ES-I3 (cell line): ENCODE data around the gene HLA-DOA.

Source experiments
- H3K36me3 ChIP-seq: 2 replicates; pipeline ENCODE4 v1.6.1; 2013; ENCODE audit warnings: mild to moderate bottlenecking, low read length, control low read depth, moderate library complexity; ENCODE audit not compliant: insufficient read depth
- H3K4me1 ChIP-seq: 2 replicates; pipeline ENCODE4 v1.6.1; 2013; ENCODE audit warnings: mild to moderate bottlenecking, control low read depth, low read length; ENCODE audit not compliant: insufficient read depth
- H3K9ac ChIP-seq: 2 replicates; pipeline ENCODE4 v1.6.1; 2013; ENCODE audit warnings: low read depth, mild to moderate bottlenecking, low read length, moderate library complexity
- H3K9me3 ChIP-seq: 2 replicates; pipeline ENCODE4 v1.6.1; 2013; ENCODE audit warnings: mild to moderate bottlenecking, low read length, moderate library complexity; ENCODE audit not compliant: control insufficient read depth, insufficient read depth

The HLA-DOA gene

GRCh38 chr6:32968867-32969684 is 40.3 kb downstream of the HLA-DOA start:
- Histone ChIP-seq H3K9ac (peak overlapping the region; percentile 98), H3K4me1 (peaks cover 6% of the 10 kb centered on the region; the same call in 1 of the 2 replicates), H3K36me3 (peaks cover 11% of the 10 kb centered on the region; the same call in 1 of the 2 replicates), H3K9me3 (no peaks in the 10 kb centered on the region)

GRCh38 chr6:32968093-32968866 is 41.1 kb downstream of the HLA-DOA start, which contains the start of gene BRD2:
BRD2 (plus strand) TSS chr6:32968594; CDS start chr6:32972899, 4,305 bp downstream.
- Histone ChIP-seq H3K36me3 (peaks cover 4% of the 10 kb centered on the region; the same call in 1 of the 2 replicates), H3K4me1 (peaks cover 6% of the 10 kb centered on the region; the same call in 1 of the 2 replicates), H3K9me3 (no peaks in the 10 kb centered on the region), H3K9ac (peak within 1 kb of the TSS; percentile 98)

- peaks cover 6% of the 10 kb centered on the region; the same call in 1 of the 2 replicates for H3K4me1 ChIP-seq
- H3K9ac ChIP-seq, result peak overlapping the region; percentile 98
- H3K9me3 ChIP-seq, result no peaks in the 10 kb centered on the region
- no peaks in the 10 kb centered on the region; the same call in 1 of the 2 replicates for H3K36me3 ChIP-seq
These were observed 42.0 kb downstream of the HLA-DOA start for GRCh38 chr6:32967151-32968091.

- no peaks in the 10 kb centered on the region for H3K36me3 ChIP-seq
- H3K9ac ChIP-seq, result no peak overlapping the region
- peaks cover 6% of the 10 kb centered on the region; the same call in 1 of the 2 replicates for H3K4me1 ChIP-seq
- no peaks in the 10 kb centered on the region for H3K9me3 ChIP-seq
These were observed 44.6 kb downstream of the HLA-DOA start for GRCh38 chr6:32964776-32965175.

GRCh38 chr6:32963866-32964265 is 45.5 kb downstream of the HLA-DOA start:
- Histone ChIP-seq H3K4me1 (peaks cover 6% of the 10 kb centered on the region; the same call in 1 of the 2 replicates), H3K36me3 (no peaks in the 10 kb centered on the region), H3K9me3 (no peaks in the 10 kb centered on the region), H3K9ac (no peak overlapping the region)

GRCh38 chr6:32962213-32962826 is 47.1 kb downstream of the HLA-DOA start:
- Histone ChIP-seq H3K9me3 (no peaks in the 10 kb centered on the region), H3K36me3 (no peaks in the 10 kb centered on the region), H3K4me1 (peaks cover 6% of the 10 kb centered on the region; the same call in 1 of the 2 replicates), H3K9ac (no peak overlapping the region)

- Histone ChIP-seq H3K4me1 (no peaks in the 10 kb centered on the region), H3K9me3 (no peaks in the 10 kb centered on the region), H3K9ac (no peak overlapping the region), H3K36me3 (no peaks in the 10 kb centered on the region)
These were observed 48.8 kb downstream of the HLA-DOA start for GRCh38 chr6:32960563-32960962.

GRCh38 chr6:32956176-32956575 is 53.2 kb downstream of the HLA-DOA start:
- Histone ChIP-seq H3K9ac (no peak overlapping the region), H3K4me1 (no peaks in the 10 kb centered on the region)

GRCh38 chr6:32954986-32955802 is 54.2 kb downstream of the HLA-DOA start:
- Histone ChIP-seq H3K4me1 (no peaks in the 10 kb centered on the region), H3K9me3 (no peaks in the 10 kb centered on the region), H3K36me3 (no peaks in the 10 kb centered on the region), H3K9ac (no peak overlapping the region)

More at GRCh38 chr6:32956176-32956575, 53.2 kb downstream of the HLA-DOA start:
- Histone ChIP-seq H3K36me3 (no peaks in the 10 kb centered on the region), H3K9me3 (no peaks in the 10 kb centered on the region)

GRCh38 chr6:32954267-32954666 is 55.1 kb downstream of the HLA-DOA start:
- H3K9me3 ChIP-seq, result no peaks in the 10 kb centered on the region
- no peak overlapping the region for H3K9ac ChIP-seq
- H3K36me3 ChIP-seq, result no peaks in the 10 kb centered on the region
- no peaks in the 10 kb centered on the region for H3K4me1 ChIP-seq
